ENCODE results near the gene PTPN21.
"Not testable (repeated sequence)": the region's sequence is repeated elsewhere in the genome, so short reads cannot be mapped to it uniquely, and the experiment has no call there.

The PTPN21 gene

GRCh38 chr14:88551980-88552431, 2.8 kb downstream of the PTPN21 start:
- no peak for DNase-seq (ENCODE audit: low read depth)

GRCh38 chr14:88551094-88551870, 3.5 kb downstream of the PTPN21 start:
- DNase-seq (ENCODE audit: low read depth), result no peak

- no peak for DNase-seq (ENCODE audit: low read depth)
Measured at GRCh38 chr14:88550078-88550477, 4.7 kb downstream of the PTPN21 start.

- DNase-seq (ENCODE audit: low read depth), result no peak
Measured at GRCh38 chr14:88547386-88547780, 7.4 kb downstream of the PTPN21 start.

- DNase-seq (ENCODE audit: low read depth), result no peak
Measured at GRCh38 chr14:88546621-88547385, 8.0 kb downstream of the PTPN21 start.

- DNase-seq (ENCODE audit: low read depth), result no peak
Measured at GRCh38 chr14:88545256-88545655, 9.6 kb downstream of the PTPN21 start.

- no peak for DNase-seq (ENCODE audit: low read depth)
Measured at GRCh38 chr14:88542857-88543795, 11.7 kb downstream of the PTPN21 start.

GRCh38 chr14:88541324-88541723, 13.5 kb downstream of the PTPN21 start:
- no peak for DNase-seq (ENCODE audit: low read depth)

- no peak for DNase-seq (ENCODE audit: low read depth)
Measured at GRCh38 chr14:88535813-88536212, 19.0 kb downstream of the PTPN21 start.

- DNase-seq (ENCODE audit: low read depth), result no peak
Measured at GRCh38 chr14:88535149-88535548, 19.7 kb downstream of the PTPN21 start.

- no peak for DNase-seq (ENCODE audit: low read depth)
Measured at GRCh38 chr14:88533064-88533602, 21.7 kb downstream of the PTPN21 start.

- DNase-seq (ENCODE audit: low read depth), result not testable (repeated sequence)
Measured at GRCh38 chr14:88529889-88530288, 24.9 kb downstream of the PTPN21 start.

- DNase-seq (ENCODE audit: low read depth), result no peak
Measured at GRCh38 chr14:88522393-88522792, 32.4 kb downstream of the PTPN21 start.

GRCh38 chr14:88521818-88522217, 33.0 kb downstream of the PTPN21 start:
- no peak for DNase-seq (ENCODE audit: low read depth)

- DNase-seq (ENCODE audit: low read depth), result no peak
Measured at GRCh38 chr14:88519907-88520306, 34.9 kb downstream of the PTPN21 start.

- no peak for DNase-seq (ENCODE audit: low read depth)
Measured at GRCh38 chr14:88518592-88519512, 36.0 kb downstream of the PTPN21 start.

GRCh38 chr14:88516861-88517357, 37.9 kb downstream of the PTPN21 start:
- DNase-seq (ENCODE audit: low read depth), result no peak

GRCh38 chr14:88515499-88516221, 39.1 kb downstream of the PTPN21 start:
- no peak for DNase-seq (ENCODE audit: low read depth)

- no peak for DNase-seq (ENCODE audit: low read depth)
Measured at GRCh38 chr14:88507208-88507607, 47.6 kb downstream of the PTPN21 start.

- no peak for DNase-seq (ENCODE audit: low read depth)
Measured at GRCh38 chr14:88505621-88506020, 49.2 kb downstream of the PTPN21 start.

Measured in stimulated activated CD8-positive, alpha-beta memory T cell treated with anti-CD3 and anti-CD28 coated beads, Interleukin-12 subunit alpha, Interleukin-12 subunit beta, amount 100 ng/mL, for 4 hours (primary cell).